ENCODE data around the gene VCP.
A peak's percentile ranks its signal among the peaks of the same experiment; 100 is the strongest.

Gene VCP
- total RNA-seq, result 336 to 871 reads per million in 2 experiments

- DNase-seq (ENCODE audit: low read depth), result peak; percentile 97
These were observed at the start of gene VCP for GRCh38 chr9:35072461-35073278. TSS of gene VCP (minus strand) at chr9:35072625. CDS start at chr9:35072353, 272 bp downstream.

- DNase-seq (ENCODE audit: low read depth), result peak; percentile 86
These were observed 44.6 kb upstream of the VCP start for GRCh38 chr9:35116898-35117551.

GRCh38 chr9:35116539-35116897 lies 44.1 kb upstream of the VCP start:
- DNase-seq (ENCODE audit: low read depth), result no peak

- DNase-seq (ENCODE audit: low read depth), result peak; percentile 87
These were observed 43.5 kb upstream of the VCP start, which contains the start of gene ATOSB for GRCh38 chr9:35115680-35116538. TSS of gene ATOSB (minus strand) at chr9:35115862. CDS start at chr9:35108274, 7,588 bp downstream.

- no peak for DNase-seq (ENCODE audit: low read depth)
These were observed 42.6 kb upstream of the VCP start for GRCh38 chr9:35114840-35115628.

GRCh38 chr9:35114113-35114839 lies 41.9 kb upstream of the VCP start:
- peak; percentile 64 for DNase-seq (ENCODE audit: low read depth)

- no peak for DNase-seq (ENCODE audit: low read depth)
These were observed 40.0 kb upstream of the VCP start for GRCh38 chr9:35112257-35113020.

GRCh38 chr9:35111001-35111933 lies 38.8 kb upstream of the VCP start:
- peak; percentile 94 for DNase-seq (ENCODE audit: low read depth)

GRCh38 chr9:35110327-35110761 lies 37.9 kb upstream of the VCP start:
- no peak for DNase-seq (ENCODE audit: low read depth)

GRCh38 chr9:35108946-35109575 lies 36.6 kb upstream of the VCP start:
- no peak for DNase-seq (ENCODE audit: low read depth)

- DNase-seq (ENCODE audit: low read depth), result no peak
These were observed 36.0 kb upstream of the VCP start for GRCh38 chr9:35108461-35108860.

GRCh38 chr9:35107297-35108290 lies 35.2 kb upstream of the VCP start:
- DNase-seq (ENCODE audit: low read depth), result no peak

GRCh38 chr9:35106343-35106730 lies 33.9 kb upstream of the VCP start:
- no peak for DNase-seq (ENCODE audit: low read depth)

GRCh38 chr9:35105571-35106342 lies 33.3 kb upstream of the VCP start:
- DNase-seq (ENCODE audit: low read depth), result no peak

- no peak for DNase-seq (ENCODE audit: low read depth)
These were observed 32.7 kb upstream of the VCP start for GRCh38 chr9:35105126-35105525.

GRCh38 chr9:35104586-35104985 lies 32.2 kb upstream of the VCP start:
- no peak for DNase-seq (ENCODE audit: low read depth)
